ENCODE data around the gene PRDM16.

- TF ChIP-seq ZSCAN20 (CRISPR knock-in tag; IDR thresholded peaks at IDR 0.05): no peak
- no peak for TF ChIP-seq ELK1 (IDR thresholded peaks at IDR 0.05; ENCODE audit: low read depth, low read length)
Measured at GRCh38 chr1:3335754-3336640, 267.0 kb downstream of the PRDM16 start.

All from A549 (cell line).